Medulla oblongata (tissue), 1 donor: ENCODE results near the gene TERT.

Source experiments
- DNase-seq: peaks from one replicate; pipeline ENCODE4 v3.0.0-alpha.2; 2015; ENCODE audit errors: extremely low spot score

Gene TERT

GRCh38 chr5:1259806-1260480, 34.9 kb downstream of the TERT start:
- no peak for DNase-seq

- no peak for DNase-seq
These were observed 37.0 kb downstream of the TERT start for GRCh38 chr5:1257841-1258240.

GRCh38 chr5:1257363-1257762, 37.5 kb downstream of the TERT start:
- DNase-seq, result no peak

GRCh38 chr5:1256776-1257175, 38.1 kb downstream of the TERT start:
- DNase-seq, result no peak

GRCh38 chr5:1255081-1255561, 39.7 kb downstream of the TERT start:
- no peak for DNase-seq

- DNase-seq, result no peak
These were observed 40.7 kb downstream of the TERT start for GRCh38 chr5:1254196-1254595.

- DNase-seq, result no peak
These were observed 41.3 kb downstream of the TERT start for GRCh38 chr5:1253456-1254105.

- DNase-seq, result no peak
These were observed 42.2 kb downstream of the TERT start for GRCh38 chr5:1252681-1253080.

GRCh38 chr5:1251678-1252580, 42.9 kb downstream of the TERT start:
- no peak for DNase-seq

- DNase-seq, result no peak
These were observed 45.2 kb downstream of the TERT start for GRCh38 chr5:1249366-1250280.

- DNase-seq, result no peak
These were observed 47.1 kb downstream of the TERT start for GRCh38 chr5:1247811-1248210.

GRCh38 chr5:1246711-1247431, 48.0 kb downstream of the TERT start:
- DNase-seq, result no peak

GRCh38 chr5:1245905-1246576, 48.8 kb downstream of the TERT start:
- no peak for DNase-seq

- DNase-seq, result peak; percentile 9
These were observed 49.9 kb downstream of the TERT start for GRCh38 chr5:1244976-1245375.

GRCh38 chr5:1244255-1244654, 50.6 kb downstream of the TERT start:
- DNase-seq, result no peak

- no peak for DNase-seq
These were observed 51.3 kb downstream of the TERT start for GRCh38 chr5:1243487-1244130.

GRCh38 chr5:1242733-1243486, 52.0 kb downstream of the TERT start:
- DNase-seq, result no peak

GRCh38 chr5:1241509-1242080, 53.3 kb downstream of the TERT start:
- no peak for DNase-seq
